B cell (primary cell): Measurements from ENCODE around the gene PKNOX1.
"Not testable (repeated sequence)": the region's sequence is repeated elsewhere in the genome, so short reads cannot be mapped to it uniquely, and the experiment has no call there.

Source experiments
- EZH2 ChIP-seq: IDR thresholded peaks from 2 replicates; pipeline ENCODE4 v1.6.1; 2012; ENCODE audit warnings: borderline replicate concordance, low read depth, mild to moderate bottlenecking, moderate library complexity, low read length; ENCODE audit not compliant: insufficient read depth, poor library complexity, severe bottlenecking
- TF ChIP-seq, protein P1 (sequence below): fragments of 200-600 bp; IDR thresholded peaks from one replicate; pipeline ENCODE4 v1.8.0; 2022; ENCODE audit warnings: antibody characterized with exemption, mild to moderate bottlenecking

- not testable (repeated sequence) for TF ChIP-seq EZH2
- TF ChIP-seq, protein P1, sequence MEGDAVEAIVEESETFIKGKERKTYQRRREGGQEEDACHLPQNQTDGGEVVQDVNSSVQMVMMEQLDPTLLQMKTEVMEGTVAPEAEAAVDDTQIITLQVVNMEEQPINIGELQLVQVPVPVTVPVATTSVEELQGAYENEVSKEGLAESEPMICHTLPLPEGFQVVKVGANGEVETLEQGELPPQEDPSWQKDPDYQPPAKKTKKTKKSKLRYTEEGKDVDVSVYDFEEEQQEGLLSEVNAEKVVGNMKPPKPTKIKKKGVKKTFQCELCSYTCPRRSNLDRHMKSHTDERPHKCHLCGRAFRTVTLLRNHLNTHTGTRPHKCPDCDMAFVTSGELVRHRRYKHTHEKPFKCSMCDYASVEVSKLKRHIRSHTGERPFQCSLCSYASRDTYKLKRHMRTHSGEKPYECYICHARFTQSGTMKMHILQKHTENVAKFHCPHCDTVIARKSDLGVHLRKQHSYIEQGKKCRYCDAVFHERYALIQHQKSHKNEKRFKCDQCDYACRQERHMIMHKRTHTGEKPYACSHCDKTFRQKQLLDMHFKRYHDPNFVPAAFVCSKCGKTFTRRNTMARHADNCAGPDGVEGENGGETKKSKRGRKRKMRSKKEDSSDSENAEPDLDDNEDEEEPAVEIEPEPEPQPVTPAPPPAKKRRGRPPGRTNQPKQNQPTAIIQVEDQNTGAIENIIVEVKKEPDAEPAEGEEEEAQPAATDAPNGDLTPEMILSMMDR: not testable (repeated sequence)
These were observed 108.4 kb downstream of the PKNOX1 start for GRCh38 chr21:43082587-43083300.
